WTC11 (cell line): ENCODE data around the gene SOWAHD. TPM values are rescaled to one million over a fixed set of nuclear protein-coding genes. Genes with fewer than 3 reads are reported as not detected.

Experiments
- ATAC-seq: fragments of 200-7000 bp; cut with Tn5 transposase; 2 replicates; pipeline ENCODE4 v1.10.0; 2021; ENCODE audit warnings: mild to moderate bottlenecking, moderate library complexity
- Bru-seq: library from RNA; stranded (reverse); fragments of 400-500 nt; gene quantifications from one replicate; lab custom pipeline; 2021; lab: Mats Ljungman, UMichigan
- CTCF ChIA-PET: fragments of 300-600 bp; sonication (Branson Sonifier 250); formaldehyde crosslinking; loops from one replicate; lab custom pipeline; 2021; ENCODE audit warnings: antibody characterized with exemption; lab: Charles Lee
- POLR2A ChIA-PET: fragments of 350-600 bp; sonication (Branson Sonifier 250); formaldehyde crosslinking; loops from one replicate; lab custom pipeline; 2021; ENCODE audit warnings: antibody characterized with exemption; lab: Charles Lee
- DNase-seq: peaks from one replicate; pipeline ENCODE4 v3.0.0; 2021; ENCODE audit warnings: low spot score
- H3K27ac Mint-ChIP-seq: 2 replicates; pipeline ENCODE4 v1.8.0; 2021; ENCODE audit warnings: mixed read lengths
- H3K27me3 Mint-ChIP-seq: 2 replicates; pipeline ENCODE4 v1.8.0; 2021; ENCODE audit warnings: low read depth, mild to moderate bottlenecking, moderate library complexity, mixed read lengths
- H3K36me3 Mint-ChIP-seq: 2 replicates; pipeline ENCODE4 v1.8.0; 2021; ENCODE audit warnings: mixed read lengths
- H3K4me1 Mint-ChIP-seq: 2 replicates; pipeline ENCODE4 v1.8.0; 2022; ENCODE audit warnings: mixed read lengths
- H3K4me3 Mint-ChIP-seq: 2 replicates; pipeline ENCODE4 v1.8.0; 2021; ENCODE audit warnings: mild to moderate bottlenecking, moderate library complexity, mixed read lengths
- H3K9me3 Mint-ChIP-seq: 2 replicates; pipeline ENCODE4 v1.8.0; 2021; ENCODE audit warnings: mixed read lengths
- ATF1 ChIP-seq: sonication (generic); formaldehyde crosslinking; IDR thresholded peaks from 2 replicates; pipeline ENCODE4 v1.8.1; 2023; ENCODE audit warnings: mild to moderate bottlenecking, moderate library complexity, missing genetic modification reagents
- CREB1 ChIP-seq: sonication (generic); formaldehyde crosslinking; IDR thresholded peaks from 2 replicates; pipeline ENCODE4 v1.8.0; 2023; ENCODE audit warnings: mild to moderate bottlenecking, missing genetic modification reagents
- ETV6 ChIP-seq: sonication (generic); formaldehyde crosslinking; IDR thresholded peaks from 2 replicates; pipeline ENCODE4 v1.8.1; 2022; ENCODE audit warnings: mild to moderate bottlenecking, missing genetic modification reagents
- FOXK1 ChIP-seq: sonication (generic); formaldehyde crosslinking; IDR thresholded peaks from 2 replicates; pipeline ENCODE4 v1.8.0; 2022; ENCODE audit warnings: mild to moderate bottlenecking, moderate library complexity, missing genetic modification reagents
- FOXP4 ChIP-seq: sonication (generic); formaldehyde crosslinking; IDR thresholded peaks from 2 replicates; pipeline ENCODE4 v1.8.0; 2022; ENCODE audit warnings: mild to moderate bottlenecking, missing genetic modification reagents
- IRF2 ChIP-seq: sonication (generic); formaldehyde crosslinking; IDR thresholded peaks from 2 replicates; pipeline ENCODE4 v1.8.0; 2022; ENCODE audit warnings: low read depth, missing genetic modification reagents, borderline replicate concordance
- MAX ChIP-seq: sonication (generic); formaldehyde crosslinking; IDR thresholded peaks from 2 replicates; pipeline ENCODE4 v1.8.0; 2022; ENCODE audit warnings: mild to moderate bottlenecking, missing genetic modification reagents
- MXD4 ChIP-seq: fragments of 250-450 bp; sonication (Bioruptor Pico); IDR thresholded peaks from 2 replicates; pipeline ENCODE4 v1.8.0; 2021; ENCODE audit warnings: mild to moderate bottlenecking, moderate library complexity, borderline replicate concordance
- MYBL2 ChIP-seq: sonication (generic); formaldehyde crosslinking; IDR thresholded peaks from 2 replicates; pipeline ENCODE4 v1.8.1; 2023; ENCODE audit warnings: mild to moderate bottlenecking, moderate library complexity, missing genetic modification reagents
- NR1H2 ChIP-seq: sonication (generic); formaldehyde crosslinking; IDR thresholded peaks from 2 replicates; pipeline ENCODE4 v1.9.0; 2021; ENCODE audit warnings: mild to moderate bottlenecking, moderate library complexity, missing genetic modification reagents
- PREB ChIP-seq: sonication (generic); formaldehyde crosslinking; IDR thresholded peaks from 2 replicates; pipeline ENCODE4 v1.8.1; 2022; ENCODE audit warnings: mild to moderate bottlenecking, missing genetic modification reagents, moderate library complexity, borderline replicate concordance
- PRRX2 ChIP-seq: fragments of 250-450 bp; sonication (Bioruptor Pico); IDR thresholded peaks from 2 replicates; pipeline ENCODE4 v1.8.0; 2021; ENCODE audit warnings: mild to moderate bottlenecking
- SMAD3 ChIP-seq: sonication (generic); formaldehyde crosslinking; IDR thresholded peaks from 2 replicates; pipeline ENCODE4 v1.8.0; 2022; ENCODE audit warnings: missing genetic modification reagents, mild to moderate bottlenecking, borderline replicate concordance
- SMAD4 ChIP-seq: sonication (generic); formaldehyde crosslinking; IDR thresholded peaks from 2 replicates; pipeline ENCODE4 v1.8.0; 2022; ENCODE audit warnings: mild to moderate bottlenecking, missing genetic modification reagents
- SOX15 ChIP-seq: fragments of 250-450 bp; sonication (Bioruptor Pico); IDR thresholded peaks from 2 replicates; pipeline ENCODE4 v1.9.0; 2021; ENCODE audit warnings: mild to moderate bottlenecking
- SP1 ChIP-seq: sonication (generic); formaldehyde crosslinking; conservative IDR thresholded peaks from 2 replicates; pipeline ENCODE4 v1.8.1; 2022; ENCODE audit warnings: missing genetic modification reagents
- ZMAT4 ChIP-seq: fragments of 250-450 bp; sonication (Bioruptor Pico); IDR thresholded peaks from 2 replicates; pipeline ENCODE4 v1.9.0; 2021; ENCODE audit warnings: mild to moderate bottlenecking
- ZNF138 ChIP-seq: sonication (generic); formaldehyde crosslinking; conservative IDR thresholded peaks from 2 replicates; pipeline ENCODE4 v1.8.1; 2022; ENCODE audit warnings: mild to moderate bottlenecking, moderate library complexity, missing genetic modification reagents
- ZNF263 ChIP-seq: sonication (generic); formaldehyde crosslinking; IDR thresholded peaks from 2 replicates; pipeline ENCODE4 v1.8.1; 2022; ENCODE audit warnings: low read depth, mild to moderate bottlenecking, moderate library complexity, missing genetic modification reagents
- ZNF317 ChIP-seq: sonication (generic); formaldehyde crosslinking; IDR thresholded peaks from 2 replicates; pipeline ENCODE4 v1.8.1; 2023; ENCODE audit warnings: low read depth, mild to moderate bottlenecking, moderate library complexity, missing genetic modification reagents, borderline replicate concordance
- ZNF396 ChIP-seq: fragments of 250-450 bp; sonication (Bioruptor Pico); IDR thresholded peaks from 2 replicates; pipeline ENCODE4 v1.8.0; 2021; ENCODE audit warnings: mild to moderate bottlenecking, moderate library complexity, borderline replicate concordance
- long read RNA-seq, 3 experiments: library from RNA in 1 of 3; library from capped mRNA in 1 of 3; library from polyadenylated mRNA in 1 of 3; unstranded in 2 of 3; stranded (forward) in 1 of 3; transcript quantifications; one replicate each; pipeline ENCODE4 v2.0.0, GENCODE V29; 2021
- total RNA-seq: library from RNA; stranded (reverse); gene quantifications from 3 replicates; pipeline ENCODE4 v1.2.3, GENCODE V29; 2021
- TF ChIP-seq, protein P1 (sequence below): sonication (generic); formaldehyde crosslinking; IDR thresholded peaks from 2 replicates; pipeline ENCODE4 v1.8.1; 2023; ENCODE audit warnings: mild to moderate bottlenecking, missing genetic modification reagents, moderate library complexity
- TF ChIP-seq, protein P2 (sequence below): sonication (generic); formaldehyde crosslinking; IDR thresholded peaks from 2 replicates; pipeline ENCODE4 v1.8.0; 2022; ENCODE audit warnings: mild to moderate bottlenecking, missing genetic modification reagents
- TF ChIP-seq, protein P3 (sequence below): fragments of 250-450 bp; sonication (Bioruptor Pico); IDR thresholded peaks from 2 replicates; pipeline ENCODE4 v1.9.0; 2021; ENCODE audit warnings: mild to moderate bottlenecking

The SOWAHD gene, protein sequence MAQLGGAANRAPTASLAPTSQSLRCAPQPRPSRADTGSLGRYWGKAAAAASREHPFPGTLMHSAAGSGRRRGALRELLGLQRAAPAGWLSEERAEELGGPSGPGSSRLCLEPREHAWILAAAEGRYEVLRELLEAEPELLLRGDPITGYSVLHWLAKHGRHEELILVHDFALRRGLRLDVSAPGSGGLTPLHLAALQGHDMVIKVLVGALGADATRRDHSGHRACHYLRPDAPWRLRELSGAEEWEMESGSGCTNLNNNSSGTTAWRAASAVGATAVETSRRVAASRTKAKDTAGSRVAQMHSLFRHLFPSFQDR
- total RNA-seq (3.6 to 5.0 TPM (median 4.3 TPM) in 3 replicates), Bru-seq, nascent RNA (percentile 38 among the genes with signal in this experiment)
- long read RNA-seq, experiment 1, transcript SOWAHD-201 (1 exons, 1,552 nt) = major isoform, 12 of 12 reads
- long read RNA-seq, experiment 1, partial matches to known transcripts = 0 of 12 reads
- long read RNA-seq, experiment 1, other reads (novel, unspliced or antisense) = 0 of 12 reads
- long read RNA-seq, experiment 2, partial matches to known transcripts = 0 of 3 reads
- long read RNA-seq, experiment 2, other reads (novel, unspliced or antisense) = 0 of 3 reads
- long read RNA-seq, experiment 3 = 0 reads

DNA sequence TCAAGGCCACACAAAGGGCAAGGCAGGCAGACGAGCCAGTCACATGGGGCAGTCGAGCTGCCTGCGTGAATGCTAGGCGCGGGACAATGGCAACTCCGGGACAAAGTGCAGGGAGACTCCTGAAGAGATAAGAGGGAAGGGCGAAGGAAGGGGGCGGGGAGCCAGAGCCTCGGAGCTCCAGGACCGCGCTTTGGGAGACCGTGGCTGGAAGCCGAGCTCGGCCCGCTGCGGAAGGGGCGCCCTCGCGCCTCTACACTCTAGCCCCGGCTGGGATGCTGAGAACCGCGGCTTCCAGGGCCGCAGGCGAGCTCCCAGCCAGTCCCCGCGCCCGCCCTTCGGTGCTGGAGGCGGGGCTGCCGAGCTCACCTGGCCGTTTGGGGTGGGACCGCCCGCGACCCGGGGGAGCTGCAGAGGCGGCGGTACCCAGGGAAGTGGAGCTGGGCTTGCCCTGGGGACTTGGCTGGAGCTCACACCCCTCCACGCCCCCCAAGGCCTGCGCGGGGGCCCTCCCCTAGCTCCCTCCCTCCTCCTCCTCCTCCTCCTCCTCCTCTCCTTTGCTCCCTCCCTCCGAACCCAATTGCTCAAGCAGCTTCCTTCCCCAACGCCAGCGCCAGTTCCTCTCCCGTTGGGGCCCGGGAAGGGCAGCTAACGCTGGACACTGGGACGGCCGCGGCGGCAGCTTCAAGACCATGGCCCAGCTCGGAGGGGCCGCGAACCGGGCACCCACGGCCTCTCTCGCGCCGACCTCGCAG is at the start of gene SOWAHD:
SOWAHD (plus strand) TSS at position 610 of the 752 bp plus-strand sequence; CDS start at position 690, 80 bp downstream.
- Mint-ChIP-seq H3K4me1 (peaks cover 36% of the 10 kb centered on the region), H3K27ac (peak within 1 kb of the TSS; percentile 95), H3K27me3 (peaks cover 13% of the 10 kb centered on the region), H3K9me3 (no peaks in the 10 kb centered on the region), H3K36me3 (no peaks in the 10 kb centered on the region), H3K4me3 (peak within 1 kb of the TSS; percentile 80)
- CTCF ChIA-PET = interaction anchor here (0.7 to 4.1 kb wide), 20 partner anchors 19 to 283 kb away, joined by 3 to 30 read pairs (median 8); partner anchors contain the start of genes RPL39, SEPTIN6, UBE2A and UPF3B
- DNase-seq (peak; percentile 63), ATAC-seq (peak; percentile 65)
- POLR2A ChIA-PET = interaction anchor here (0.5 to 3.8 kb wide), 10 partner anchors 29 to 230 kb away, joined by 3 to 34 read pairs (median 5); partner anchors contain the start of genes RPL39, SEPTIN6 and UBE2A
- TF ChIP-seq MAX (CRISPR knock-in tag) (peak; percentile 38; the same call in 1 of the 2 replicates), SMAD3 (CRISPR knock-in tag) (no peak), ZNF263 (CRISPR knock-in tag) (peak; percentile 70), MXD4 (CRISPR knock-in tag) (no peak), FOXK1 (CRISPR knock-in tag) (no peak), PRRX2 (CRISPR knock-in tag) (no peak), ZNF138 (CRISPR knock-in tag) (no peak), MYBL2 (CRISPR knock-in tag) (0 out of 2 replicates have a peak, but pooled peaks have one; percentile 6), NR1H2 (no peak), ATF1 (CRISPR knock-in tag) (no peak), ZNF396 (no peak), ETV6 (CRISPR knock-in tag) (0 out of 2 replicates have a peak, but pooled peaks have one; percentile 35)
- TF ChIP-seq, protein P1, sequence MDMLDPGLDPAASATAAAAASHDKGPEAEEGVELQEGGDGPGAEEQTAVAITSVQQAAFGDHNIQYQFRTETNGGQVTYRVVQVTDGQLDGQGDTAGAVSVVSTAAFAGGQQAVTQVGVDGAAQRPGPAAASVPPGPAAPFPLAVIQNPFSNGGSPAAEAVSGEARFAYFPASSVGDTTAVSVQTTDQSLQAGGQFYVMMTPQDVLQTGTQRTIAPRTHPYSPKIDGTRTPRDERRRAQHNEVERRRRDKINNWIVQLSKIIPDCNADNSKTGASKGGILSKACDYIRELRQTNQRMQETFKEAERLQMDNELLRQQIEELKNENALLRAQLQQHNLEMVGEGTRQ (CRISPR knock-in tag) = peak; percentile 74
- TF ChIP-seq, protein P2, sequence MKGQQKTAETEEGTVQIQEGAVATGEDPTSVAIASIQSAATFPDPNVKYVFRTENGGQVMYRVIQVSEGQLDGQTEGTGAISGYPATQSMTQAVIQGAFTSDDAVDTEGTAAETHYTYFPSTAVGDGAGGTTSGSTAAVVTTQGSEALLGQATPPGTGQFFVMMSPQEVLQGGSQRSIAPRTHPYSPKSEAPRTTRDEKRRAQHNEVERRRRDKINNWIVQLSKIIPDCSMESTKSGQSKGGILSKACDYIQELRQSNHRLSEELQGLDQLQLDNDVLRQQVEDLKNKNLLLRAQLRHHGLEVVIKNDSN (CRISPR knock-in tag) = peak; percentile 69

- ChIA-PET CTCF (interaction anchor here (0.7 to 0.8 kb wide), 2 partner anchors 19 to 21 kb away, joined by 3 read pairs; no protein-coding TSS in a partner anchor), POLR2A (no interaction called here)
- DNase-seq = no peak
- Mint-ChIP-seq H3K36me3 (no peaks in the 10 kb centered on the region), H3K27me3 (peaks cover 7% of the 10 kb centered on the region; the same call in 1 of the 2 replicates), H3K27ac (no peak overlapping the region), H3K9me3 (no peaks in the 10 kb centered on the region), H3K4me1 (no peaks in the 10 kb centered on the region), H3K4me3 (no peak overlapping the region)
- ATAC-seq = no peak
- TF ChIP-seq SMAD4 (CRISPR knock-in tag) (no peak), SOX15 (CRISPR knock-in tag) (no peak), ZNF317 (CRISPR knock-in tag) (no peak), CREB1 (CRISPR knock-in tag) (no peak), SP1 (CRISPR knock-in tag) (no peak), ZMAT4 (CRISPR knock-in tag) (no peak), PREB (CRISPR knock-in tag) (no peak), FOXP4 (CRISPR knock-in tag) (no peak), IRF2 (CRISPR knock-in tag) (no peak)
- TF ChIP-seq, protein P3, sequence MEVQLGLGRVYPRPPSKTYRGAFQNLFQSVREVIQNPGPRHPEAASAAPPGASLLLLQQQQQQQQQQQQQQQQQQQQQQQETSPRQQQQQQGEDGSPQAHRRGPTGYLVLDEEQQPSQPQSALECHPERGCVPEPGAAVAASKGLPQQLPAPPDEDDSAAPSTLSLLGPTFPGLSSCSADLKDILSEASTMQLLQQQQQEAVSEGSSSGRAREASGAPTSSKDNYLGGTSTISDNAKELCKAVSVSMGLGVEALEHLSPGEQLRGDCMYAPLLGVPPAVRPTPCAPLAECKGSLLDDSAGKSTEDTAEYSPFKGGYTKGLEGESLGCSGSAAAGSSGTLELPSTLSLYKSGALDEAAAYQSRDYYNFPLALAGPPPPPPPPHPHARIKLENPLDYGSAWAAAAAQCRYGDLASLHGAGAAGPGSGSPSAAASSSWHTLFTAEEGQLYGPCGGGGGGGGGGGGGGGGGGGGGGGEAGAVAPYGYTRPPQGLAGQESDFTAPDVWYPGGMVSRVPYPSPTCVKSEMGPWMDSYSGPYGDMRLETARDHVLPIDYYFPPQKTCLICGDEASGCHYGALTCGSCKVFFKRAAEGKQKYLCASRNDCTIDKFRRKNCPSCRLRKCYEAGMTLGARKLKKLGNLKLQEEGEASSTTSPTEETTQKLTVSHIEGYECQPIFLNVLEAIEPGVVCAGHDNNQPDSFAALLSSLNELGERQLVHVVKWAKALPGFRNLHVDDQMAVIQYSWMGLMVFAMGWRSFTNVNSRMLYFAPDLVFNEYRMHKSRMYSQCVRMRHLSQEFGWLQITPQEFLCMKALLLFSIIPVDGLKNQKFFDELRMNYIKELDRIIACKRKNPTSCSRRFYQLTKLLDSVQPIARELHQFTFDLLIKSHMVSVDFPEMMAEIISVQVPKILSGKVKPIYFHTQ = no peak
These were observed 49.5 kb upstream of the SOWAHD start for GRCh38 chrX:119708936-119709335.
